ENCODE measurements around the gene AQR. TPM values are rescaled to one million over a fixed set of nuclear protein-coding genes. Genes with fewer than 3 reads are reported as not detected.

Gene AQR
- total and polyA plus RNA-seq, 2 of the 8 experiments (the other 6 are each of a cell fraction or from before 2014, with no cell fraction given), result 34.5 to 57.6 TPM

DNA sequence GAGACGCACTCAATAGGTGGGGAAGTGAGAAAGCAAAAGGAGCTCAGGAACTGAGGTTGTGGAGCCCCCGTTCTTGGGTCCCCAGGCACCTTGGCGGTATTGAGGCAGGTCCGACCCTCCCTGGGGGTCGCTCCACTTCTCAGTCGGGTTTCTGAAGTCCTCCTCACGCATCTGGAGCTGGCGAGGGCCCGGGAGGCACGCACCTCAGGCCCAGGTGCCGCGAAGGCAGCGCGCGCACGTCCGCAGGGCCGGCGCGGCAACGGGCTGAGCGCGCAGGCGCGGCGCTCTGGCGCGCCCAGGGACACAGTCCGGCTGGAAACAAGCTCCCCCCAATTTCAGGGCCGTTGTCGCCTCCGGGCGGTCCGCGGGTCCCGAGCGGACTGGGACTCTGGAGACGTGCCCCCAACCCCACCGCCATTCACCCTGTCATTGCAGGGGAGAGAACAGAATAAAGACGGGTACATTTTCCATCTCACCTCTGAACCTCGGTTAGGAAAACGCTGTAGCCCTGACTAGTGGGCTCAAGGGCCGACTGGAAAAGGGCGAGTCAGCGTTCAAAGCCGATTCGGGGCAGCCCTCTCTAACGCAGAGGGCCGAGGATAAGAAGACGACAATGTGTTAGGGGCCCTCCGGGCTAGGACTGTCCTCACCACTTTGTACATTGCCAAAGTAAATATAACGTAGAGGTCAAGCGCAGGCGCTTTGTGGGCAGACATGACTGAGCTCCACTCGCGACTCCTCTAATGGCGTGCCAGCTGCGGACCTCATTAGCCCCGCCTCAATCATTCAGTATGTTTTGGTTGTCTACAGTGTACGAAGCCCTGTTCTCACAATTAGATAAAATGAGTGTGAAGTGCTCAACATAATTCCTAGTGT, 18.7 kb upstream of the AQR start, which contains the start of gene ZNF770 (continued):
- TF ChIP-seq, protein P1, sequence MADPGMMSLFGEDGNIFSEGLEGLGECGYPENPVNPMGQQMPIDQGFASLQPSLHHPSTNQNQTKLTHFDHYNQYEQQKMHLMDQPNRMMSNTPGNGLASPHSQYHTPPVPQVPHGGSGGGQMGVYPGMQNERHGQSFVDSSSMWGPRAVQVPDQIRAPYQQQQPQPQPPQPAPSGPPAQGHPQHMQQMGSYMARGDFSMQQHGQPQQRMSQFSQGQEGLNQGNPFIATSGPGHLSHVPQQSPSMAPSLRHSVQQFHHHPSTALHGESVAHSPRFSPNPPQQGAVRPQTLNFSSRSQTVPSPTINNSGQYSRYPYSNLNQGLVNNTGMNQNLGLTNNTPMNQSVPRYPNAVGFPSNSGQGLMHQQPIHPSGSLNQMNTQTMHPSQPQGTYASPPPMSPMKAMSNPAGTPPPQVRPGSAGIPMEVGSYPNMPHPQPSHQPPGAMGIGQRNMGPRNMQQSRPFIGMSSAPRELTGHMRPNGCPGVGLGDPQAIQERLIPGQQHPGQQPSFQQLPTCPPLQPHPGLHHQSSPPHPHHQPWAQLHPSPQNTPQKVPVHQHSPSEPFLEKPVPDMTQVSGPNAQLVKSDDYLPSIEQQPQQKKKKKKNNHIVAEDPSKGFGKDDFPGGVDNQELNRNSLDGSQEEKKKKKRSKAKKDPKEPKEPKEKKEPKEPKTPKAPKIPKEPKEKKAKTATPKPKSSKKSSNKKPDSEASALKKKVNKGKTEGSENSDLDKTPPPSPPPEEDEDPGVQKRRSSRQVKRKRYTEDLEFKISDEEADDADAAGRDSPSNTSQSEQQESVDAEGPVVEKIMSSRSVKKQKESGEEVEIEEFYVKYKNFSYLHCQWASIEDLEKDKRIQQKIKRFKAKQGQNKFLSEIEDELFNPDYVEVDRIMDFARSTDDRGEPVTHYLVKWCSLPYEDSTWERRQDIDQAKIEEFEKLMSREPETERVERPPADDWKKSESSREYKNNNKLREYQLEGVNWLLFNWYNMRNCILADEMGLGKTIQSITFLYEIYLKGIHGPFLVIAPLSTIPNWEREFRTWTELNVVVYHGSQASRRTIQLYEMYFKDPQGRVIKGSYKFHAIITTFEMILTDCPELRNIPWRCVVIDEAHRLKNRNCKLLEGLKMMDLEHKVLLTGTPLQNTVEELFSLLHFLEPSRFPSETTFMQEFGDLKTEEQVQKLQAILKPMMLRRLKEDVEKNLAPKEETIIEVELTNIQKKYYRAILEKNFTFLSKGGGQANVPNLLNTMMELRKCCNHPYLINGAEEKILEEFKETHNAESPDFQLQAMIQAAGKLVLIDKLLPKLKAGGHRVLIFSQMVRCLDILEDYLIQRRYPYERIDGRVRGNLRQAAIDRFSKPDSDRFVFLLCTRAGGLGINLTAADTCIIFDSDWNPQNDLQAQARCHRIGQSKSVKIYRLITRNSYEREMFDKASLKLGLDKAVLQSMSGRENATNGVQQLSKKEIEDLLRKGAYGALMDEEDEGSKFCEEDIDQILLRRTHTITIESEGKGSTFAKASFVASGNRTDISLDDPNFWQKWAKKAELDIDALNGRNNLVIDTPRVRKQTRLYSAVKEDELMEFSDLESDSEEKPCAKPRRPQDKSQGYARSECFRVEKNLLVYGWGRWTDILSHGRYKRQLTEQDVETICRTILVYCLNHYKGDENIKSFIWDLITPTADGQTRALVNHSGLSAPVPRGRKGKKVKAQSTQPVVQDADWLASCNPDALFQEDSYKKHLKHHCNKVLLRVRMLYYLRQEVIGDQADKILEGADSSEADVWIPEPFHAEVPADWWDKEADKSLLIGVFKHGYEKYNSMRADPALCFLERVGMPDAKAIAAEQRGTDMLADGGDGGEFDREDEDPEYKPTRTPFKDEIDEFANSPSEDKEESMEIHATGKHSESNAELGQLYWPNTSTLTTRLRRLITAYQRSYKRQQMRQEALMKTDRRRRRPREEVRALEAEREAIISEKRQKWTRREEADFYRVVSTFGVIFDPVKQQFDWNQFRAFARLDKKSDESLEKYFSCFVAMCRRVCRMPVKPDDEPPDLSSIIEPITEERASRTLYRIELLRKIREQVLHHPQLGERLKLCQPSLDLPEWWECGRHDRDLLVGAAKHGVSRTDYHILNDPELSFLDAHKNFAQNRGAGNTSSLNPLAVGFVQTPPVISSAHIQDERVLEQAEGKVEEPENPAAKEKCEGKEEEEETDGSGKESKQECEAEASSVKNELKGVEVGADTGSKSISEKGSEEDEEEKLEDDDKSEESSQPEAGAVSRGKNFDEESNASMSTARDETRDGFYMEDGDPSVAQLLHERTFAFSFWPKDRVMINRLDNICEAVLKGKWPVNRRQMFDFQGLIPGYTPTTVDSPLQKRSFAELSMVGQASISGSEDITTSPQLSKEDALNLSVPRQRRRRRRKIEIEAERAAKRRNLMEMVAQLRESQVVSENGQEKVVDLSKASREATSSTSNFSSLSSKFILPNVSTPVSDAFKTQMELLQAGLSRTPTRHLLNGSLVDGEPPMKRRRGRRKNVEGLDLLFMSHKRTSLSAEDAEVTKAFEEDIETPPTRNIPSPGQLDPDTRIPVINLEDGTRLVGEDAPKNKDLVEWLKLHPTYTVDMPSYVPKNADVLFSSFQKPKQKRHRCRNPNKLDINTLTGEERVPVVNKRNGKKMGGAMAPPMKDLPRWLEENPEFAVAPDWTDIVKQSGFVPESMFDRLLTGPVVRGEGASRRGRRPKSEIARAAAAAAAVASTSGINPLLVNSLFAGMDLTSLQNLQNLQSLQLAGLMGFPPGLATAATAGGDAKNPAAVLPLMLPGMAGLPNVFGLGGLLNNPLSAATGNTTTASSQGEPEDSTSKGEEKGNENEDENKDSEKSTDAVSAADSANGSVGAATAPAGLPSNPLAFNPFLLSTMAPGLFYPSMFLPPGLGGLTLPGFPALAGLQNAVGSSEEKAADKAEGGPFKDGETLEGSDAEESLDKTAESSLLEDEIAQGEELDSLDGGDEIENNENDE (IDR thresholded peaks at IDR 0.05; ENCODE audit: insufficient replicate concordance, low read length), result no peak
- peak; percentile 98 for TF ChIP-seq TAF1 (IDR thresholded peaks at IDR 0.05; ENCODE audit: low read depth, low read length)
- TF ChIP-seq EZH2 (IDR thresholded peaks at IDR 0.05; ENCODE audit: low read depth, low read length, severe bottlenecking), result no peak
- TF ChIP-seq YY1 (IDR thresholded peaks at IDR 0.05; ENCODE audit: low read depth, low read length), result peak; percentile 63; the same call in 1 of the 2 replicates
- peak; percentile 64 to 95 for TF ChIP-seq POLR2A (IDR thresholded peaks at IDR 0.05; ENCODE audit: control extremely low read depth in 1 of 2, low read depth in 2 of 2, low read length in 2 of 2)
- TF ChIP-seq, protein P2, sequence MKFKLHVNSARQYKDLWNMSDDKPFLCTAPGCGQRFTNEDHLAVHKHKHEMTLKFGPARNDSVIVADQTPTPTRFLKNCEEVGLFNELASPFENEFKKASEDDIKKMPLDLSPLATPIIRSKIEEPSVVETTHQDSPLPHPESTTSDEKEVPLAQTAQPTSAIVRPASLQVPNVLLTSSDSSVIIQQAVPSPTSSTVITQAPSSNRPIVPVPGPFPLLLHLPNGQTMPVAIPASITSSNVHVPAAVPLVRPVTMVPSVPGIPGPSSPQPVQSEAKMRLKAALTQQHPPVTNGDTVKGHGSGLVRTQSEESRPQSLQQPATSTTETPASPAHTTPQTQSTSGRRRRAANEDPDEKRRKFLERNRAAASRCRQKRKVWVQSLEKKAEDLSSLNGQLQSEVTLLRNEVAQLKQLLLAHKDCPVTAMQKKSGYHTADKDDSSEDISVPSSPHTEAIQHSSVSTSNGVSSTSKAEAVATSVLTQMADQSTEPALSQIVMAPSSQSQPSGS (IDR thresholded peaks at IDR 0.05; ENCODE audit: low read length), result no peak; the same call in 1 of the 2 replicates
- peak; percentile 71 for TF ChIP-seq KDM4A (IDR thresholded peaks at IDR 0.05; ENCODE audit: low read depth, low read length, severe bottlenecking)
- peak; percentile 58 for TF ChIP-seq NRF1 (IDR thresholded peaks at IDR 0.05; ENCODE audit: low read depth, low read length)
